ENCODE results near the gene SPPL3.
"Not testable (repeated sequence)": the region's sequence is repeated elsewhere in the genome, so short reads cannot be mapped to it uniquely, and the experiment has no call there.

SPPL3 gene

DNA sequence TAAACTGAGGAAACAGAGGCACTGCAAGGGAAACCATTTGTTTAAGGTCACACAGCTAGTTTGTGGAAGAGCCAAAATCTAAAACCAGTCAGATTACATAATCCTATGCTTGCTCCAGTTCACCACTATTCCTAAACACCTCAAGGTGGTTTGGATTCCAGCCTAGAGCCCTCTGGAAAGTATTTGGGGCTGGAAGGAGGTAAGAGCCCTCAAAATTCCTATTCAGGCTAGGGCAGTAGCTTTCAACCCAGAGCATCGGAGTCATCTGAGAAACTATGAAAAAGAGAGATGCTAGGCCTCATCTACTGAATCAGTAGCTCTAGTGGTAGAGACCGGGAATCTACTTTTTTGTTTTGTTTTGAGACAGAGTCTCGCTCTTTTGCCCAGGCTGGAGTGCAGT is 16.0 kb upstream of the SPPL3 start:
- DNase-seq (ENCODE audit: low spot score): no peak

DNA sequence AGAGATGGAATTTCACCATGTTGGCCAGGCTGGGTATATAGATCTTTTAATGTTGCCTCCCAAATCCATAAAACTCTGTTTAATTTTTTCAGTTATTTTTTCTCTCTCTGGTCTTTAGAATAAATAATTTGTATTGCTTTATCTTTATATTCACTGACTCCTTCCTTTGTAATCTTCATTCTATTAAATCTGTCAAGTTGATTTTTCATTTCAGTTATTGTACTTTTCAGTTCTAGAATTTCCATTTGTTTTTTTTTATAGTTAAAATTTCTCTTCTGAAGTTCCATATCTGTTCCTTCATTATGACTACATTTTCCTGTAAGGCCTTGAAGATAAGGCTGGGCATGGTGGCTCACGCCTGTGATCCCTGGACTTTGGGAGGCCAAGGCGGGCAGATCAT is 13.6 kb upstream of the SPPL3 start:
- no peak for DNase-seq (ENCODE audit: low spot score)

DNA sequence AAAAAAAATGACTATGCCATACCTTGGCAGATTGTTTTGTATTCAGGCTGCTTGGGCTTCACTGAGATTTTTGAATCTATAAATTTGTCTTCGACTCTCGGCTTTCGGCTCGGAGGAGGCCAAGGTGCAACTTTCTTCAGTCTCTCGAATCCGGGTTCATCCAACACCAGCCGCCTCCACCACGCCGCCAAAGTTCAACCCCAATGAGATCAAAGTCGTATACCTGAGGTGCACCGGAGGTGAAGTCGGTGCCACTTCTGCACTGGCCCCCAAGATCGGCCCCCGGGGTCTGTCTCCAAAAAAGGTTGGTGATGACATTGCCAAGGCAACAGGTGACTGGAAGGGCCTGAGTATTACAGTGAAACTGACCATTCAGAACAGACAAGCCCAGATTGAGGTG is 12.4 kb upstream of the SPPL3 start:
- no peak for DNase-seq (ENCODE audit: low spot score)

DNA sequence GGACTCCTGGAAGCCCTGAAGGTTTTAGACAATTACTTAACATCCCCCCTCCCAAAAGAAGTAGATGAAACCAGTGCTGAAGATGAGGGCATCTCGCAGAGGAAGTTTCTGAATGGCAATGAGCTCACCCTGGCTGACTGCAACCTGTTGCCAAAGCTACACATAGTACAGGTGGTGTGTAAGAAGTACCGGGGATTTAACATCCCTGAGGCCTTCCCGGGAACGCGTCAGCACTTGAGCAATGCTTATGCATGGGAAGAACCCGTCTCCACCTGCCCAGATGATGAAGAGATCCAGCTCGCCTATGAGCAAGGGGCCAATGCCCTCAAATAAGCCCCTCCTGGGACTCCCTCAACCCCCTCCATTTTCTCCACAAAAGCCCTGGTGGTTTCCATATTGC is 10.6 kb upstream of the SPPL3 start:
- no peak for DNase-seq (ENCODE audit: low spot score)

DNA sequence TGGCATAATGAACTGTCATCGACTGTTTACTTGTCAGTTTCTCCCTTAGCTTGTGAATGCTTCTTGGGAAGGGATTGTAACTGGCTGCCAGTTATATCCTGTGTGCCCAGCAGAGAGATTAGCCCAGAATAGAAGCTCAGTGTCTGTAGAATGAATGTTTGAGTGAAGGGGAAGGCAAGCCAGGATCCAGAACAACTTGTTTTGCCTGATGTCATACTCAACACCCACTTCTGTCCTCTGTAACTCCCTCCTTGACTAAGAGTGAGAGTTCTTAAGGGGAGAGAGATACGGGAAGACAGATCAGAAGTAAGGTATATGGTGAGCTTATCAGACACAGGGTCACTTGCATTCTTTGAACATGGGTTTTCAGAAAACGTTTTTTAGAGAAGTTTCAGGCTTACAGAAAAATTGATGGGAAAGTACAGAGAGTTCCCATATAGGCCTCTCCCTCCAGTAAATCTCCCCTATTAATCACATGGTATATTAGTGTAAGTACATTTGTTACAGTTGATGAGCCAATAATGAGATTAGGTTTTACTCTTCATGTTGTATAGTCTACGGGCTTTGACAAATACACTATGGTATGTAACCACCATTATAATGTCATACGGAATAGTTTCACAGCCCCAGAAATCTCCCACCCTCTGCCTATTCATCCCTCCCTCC is 5.6 kb upstream of the SPPL3 start:
- no peak for DNase-seq (ENCODE audit: low spot score)

DNA sequence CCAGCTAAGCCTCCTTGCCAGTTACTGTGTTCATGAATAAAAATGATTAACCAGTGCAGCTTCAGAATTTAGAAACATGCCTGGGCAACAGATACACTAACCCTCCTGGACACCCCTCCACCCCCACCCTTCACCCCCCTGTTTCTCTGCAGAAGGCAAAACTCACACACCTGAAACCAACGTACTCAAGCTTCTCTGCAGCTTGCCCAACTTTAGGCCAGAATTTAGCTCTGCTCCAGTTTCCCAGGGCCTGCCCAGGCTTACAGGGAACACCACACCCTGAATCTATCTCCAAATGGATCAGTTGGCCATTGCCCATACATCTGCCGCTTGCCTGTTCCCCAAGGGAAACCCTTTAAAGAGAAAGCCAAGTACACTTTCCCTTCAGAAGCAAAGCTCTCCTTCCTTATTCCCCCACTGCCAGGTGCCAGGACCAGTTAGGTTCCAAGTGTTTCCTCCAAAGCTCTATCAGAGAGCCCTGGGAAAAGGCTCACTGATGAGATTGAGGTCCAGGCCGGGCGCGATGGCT is 1.8 kb upstream of the SPPL3 start:
- no peak for DNase-seq (ENCODE audit: low spot score)

DNA sequence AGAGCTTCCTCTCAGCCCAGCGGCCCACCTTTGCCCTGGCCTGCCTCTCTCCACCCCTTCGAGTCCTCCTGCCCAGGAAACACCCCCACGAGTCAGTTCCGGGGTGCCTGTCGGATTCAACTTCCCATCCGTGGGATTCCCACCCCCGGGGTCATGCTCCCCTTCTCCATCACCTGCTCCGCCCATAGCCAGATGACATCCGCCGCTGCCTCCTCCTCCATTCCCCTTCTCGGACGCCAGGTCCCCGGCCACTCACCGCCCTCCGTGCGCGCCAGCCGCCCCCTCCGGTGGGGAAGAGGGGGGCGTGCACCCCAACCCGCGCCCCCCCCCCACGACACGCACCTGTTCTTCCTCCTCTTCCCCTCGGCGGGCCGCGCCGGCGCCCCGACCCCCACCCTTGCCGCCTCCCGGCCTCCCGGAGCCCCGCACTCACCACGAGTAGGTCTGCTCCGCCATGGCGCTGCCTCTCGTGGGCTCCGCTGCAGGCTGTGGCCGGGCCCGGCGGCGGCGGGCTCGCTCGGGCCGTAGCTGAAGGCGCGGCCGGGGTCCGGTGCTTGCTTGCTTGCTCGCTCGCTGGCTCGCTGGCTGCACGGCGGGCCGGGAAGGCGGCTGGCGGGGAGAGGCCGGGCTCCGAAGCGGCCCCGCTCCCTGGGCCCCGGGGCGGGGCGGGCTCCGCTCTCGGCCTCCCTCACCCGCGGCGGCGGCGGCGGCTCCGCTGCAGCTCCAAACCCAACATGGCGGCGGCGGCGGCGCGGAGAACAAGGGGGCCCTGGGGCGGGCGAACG is 554 bp downstream of the SPPL3 start:
- peak; percentile 54 for DNase-seq (ENCODE audit: low spot score)

DNA sequence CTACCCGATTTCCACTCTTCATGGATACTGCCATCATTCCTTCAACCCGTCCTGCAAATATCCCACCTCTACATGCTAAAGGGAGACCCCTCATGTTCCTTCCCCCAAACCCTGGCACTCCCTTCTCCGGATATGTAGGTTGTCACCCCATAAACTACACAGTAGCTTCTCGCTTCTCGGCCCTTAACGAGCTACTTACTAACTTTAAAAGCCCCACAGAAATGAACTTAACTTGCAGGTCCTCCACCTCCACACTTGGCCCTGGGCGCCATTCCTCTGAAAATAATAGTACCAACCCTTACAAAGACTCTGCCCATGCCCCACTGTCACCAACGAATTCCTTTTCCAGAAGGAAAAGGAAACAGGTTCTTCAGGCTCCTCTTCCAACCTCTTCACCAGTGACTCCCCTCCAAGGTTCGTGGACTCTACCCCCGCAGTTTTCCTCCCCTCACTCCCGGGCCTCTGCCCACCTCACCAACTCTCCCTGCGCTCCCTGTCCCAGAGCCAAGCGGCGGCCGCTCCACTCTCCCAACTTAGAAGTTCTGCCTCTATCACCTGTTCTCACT is 1.2 kb downstream of the SPPL3 start:
- DNase-seq (ENCODE audit: low spot score): peak; percentile 28

DNA sequence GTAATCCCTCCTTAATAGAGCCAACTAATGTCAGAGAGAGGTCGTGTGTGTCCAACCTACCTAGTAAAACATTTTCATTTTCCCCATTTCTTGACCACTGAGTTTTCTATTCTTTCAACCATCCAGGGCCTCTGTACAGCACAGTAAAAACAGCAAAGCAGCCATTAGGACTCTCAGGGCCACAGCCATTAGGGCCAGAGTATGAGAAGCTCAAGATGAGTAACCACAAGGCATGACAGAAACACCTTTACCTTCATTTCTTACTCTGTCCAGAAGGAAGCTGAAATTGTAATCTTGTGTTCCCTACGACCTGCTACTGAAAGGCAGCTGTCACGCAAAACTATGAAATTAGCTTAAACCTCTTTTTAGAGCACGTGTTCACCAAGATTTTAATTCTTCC is 2.3 kb downstream of the SPPL3 start:
- DNase-seq (ENCODE audit: low spot score): no peak

DNA sequence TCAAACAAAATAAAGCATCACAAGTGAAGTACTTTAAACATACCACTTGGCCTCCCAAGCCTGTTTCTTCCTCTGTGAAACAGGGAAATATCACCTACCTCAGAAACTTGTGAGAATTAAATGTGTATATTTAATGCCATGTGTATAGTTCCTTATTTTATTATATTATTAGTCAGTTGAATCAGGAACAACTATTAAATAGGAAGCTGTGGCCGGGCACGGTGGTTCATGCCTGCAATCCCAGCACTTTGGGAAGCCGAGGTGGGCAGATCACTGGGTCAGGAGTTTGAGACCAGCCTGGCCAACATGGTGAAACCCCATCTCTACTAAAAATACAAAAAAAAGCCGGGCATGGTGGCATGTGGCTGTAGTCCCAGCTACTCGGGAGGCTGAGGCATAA is 3.1 kb downstream of the SPPL3 start:
- not testable (repeated sequence) for DNase-seq (ENCODE audit: low spot score)

DNA sequence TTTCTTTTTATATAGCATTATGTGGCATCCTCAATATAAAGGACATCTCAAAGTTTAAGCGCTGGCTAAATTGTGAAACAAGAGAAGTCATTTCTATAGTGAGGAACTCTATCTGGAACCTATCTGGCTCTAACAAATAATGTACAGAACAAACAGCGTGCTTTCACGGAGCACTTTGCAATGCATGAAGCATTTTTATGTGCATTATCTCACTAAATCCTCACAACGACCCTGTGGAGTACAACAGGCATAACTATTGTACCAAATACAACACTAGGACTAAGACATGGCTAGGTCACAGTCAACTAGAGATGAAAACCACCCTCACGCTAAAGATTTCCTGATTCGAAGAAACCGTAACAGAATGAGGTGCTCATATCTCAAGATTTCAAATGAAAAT is 8.6 kb downstream of the SPPL3 start:
- no peak for DNase-seq (ENCODE audit: low spot score)

DNA sequence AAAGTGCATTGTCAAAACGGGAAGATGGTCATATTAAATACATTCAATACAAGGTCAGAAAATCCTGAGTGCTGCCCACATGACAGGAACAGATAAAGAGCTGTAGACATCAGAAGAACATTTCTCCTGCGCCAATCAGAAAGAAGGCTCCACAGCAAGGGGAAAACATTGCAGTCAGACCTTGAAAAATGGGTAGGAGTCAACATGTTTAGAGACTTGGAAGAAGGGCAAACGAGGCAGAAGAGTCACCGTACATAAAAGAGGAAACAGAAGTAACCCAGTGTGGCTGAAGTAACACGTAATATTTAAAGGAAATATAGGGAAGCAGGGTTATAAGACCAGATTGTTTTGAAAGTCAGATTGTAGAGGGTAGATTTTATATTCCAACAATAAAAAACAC is 11.9 kb downstream of the SPPL3 start:
- no peak for DNase-seq (ENCODE audit: low spot score)

DNA sequence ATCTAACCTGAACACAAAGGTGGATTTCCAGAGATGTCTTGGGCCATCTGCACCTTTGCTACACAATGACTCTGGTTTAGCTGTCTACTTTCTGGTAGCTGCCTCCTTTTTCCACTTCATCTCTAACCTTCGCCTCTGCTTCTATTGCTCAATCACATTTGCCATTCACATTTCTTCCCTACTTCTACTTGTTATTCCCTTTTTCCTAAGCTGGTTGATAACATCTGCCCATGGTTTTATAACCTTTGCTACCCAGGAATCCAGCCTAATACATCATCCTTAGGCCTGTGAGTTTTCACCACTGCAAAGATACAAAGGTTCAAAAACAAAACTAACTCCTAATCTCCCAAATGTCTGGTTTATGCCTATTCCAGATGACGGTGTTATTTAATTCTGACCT is 13.2 kb downstream of the SPPL3 start:
- no peak for DNase-seq (ENCODE audit: low spot score)

DNA sequence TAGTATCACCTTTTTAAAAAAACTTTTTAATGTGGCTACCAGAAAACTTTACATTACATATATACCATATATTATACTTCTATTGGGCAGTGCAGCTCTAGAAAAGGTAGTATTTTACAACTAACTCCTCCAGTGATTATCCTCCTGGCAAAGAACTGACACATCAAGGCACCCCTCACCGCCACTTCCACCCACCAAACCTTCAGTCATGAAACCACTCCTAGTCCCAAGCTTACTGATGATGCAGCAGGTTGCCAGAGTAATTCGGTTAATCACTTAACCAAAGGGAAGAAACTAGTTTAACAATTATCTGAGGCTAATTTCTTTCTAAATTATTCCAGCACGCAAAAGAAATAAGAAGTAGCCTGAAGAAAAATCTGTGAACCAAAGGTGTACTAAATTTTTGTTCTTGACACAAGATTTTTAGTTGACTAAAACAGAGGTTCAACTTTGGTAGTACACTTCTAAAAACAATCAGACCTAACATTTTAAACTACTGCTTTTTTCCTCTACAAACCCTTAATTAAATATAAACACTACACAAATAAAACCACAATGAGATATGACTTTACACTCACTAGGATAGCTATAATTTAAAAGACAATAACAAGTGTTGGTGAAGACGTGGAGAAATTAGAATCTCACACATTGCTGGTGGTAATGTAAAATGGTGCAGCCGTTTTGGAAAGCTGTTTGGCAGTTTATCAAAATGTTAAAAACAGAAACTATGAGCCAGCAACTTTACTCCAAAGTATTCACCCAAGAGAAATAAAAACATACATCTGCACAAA is 16.7 kb downstream of the SPPL3 start:
- DNase-seq (ENCODE audit: low spot score): no peak

DNA sequence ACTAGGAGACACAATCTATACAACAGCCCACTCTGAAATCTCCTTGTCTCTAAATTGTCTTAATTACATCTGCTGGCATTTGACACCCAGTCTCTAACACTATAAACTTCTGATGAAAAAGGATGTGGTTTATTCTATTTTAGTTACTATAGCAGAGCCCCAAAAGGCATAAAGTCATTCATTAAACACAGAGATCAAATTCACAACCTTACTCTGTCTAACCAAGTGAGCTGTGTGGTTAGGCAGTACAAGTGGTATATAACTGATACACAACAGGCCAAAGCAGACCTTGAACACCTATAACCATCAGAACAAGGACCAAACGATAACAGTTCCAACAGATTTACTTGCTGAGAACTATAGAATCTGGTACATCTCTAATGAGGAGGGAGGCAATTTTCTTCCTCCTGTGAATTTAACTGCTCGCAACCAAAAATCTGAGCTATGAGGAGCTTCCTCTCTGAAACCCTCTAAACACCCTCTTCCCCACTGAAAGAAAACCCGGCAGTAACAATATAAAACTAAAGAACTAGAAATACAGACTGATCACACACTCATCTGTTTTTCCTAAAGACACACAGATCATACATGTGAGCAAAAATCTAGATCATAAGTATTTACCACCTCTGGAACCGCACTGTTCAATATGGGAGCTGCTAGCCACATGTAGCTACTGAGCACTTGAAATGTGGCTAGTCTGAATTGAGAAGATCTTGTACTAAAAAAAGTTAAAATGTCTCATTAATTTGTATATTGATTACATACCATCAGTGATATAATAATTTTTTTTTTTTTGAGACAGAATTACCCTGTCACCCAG is 17.7 kb downstream of the SPPL3 start:
- peak; percentile 35 for DNase-seq (ENCODE audit: low spot score)

DNA sequence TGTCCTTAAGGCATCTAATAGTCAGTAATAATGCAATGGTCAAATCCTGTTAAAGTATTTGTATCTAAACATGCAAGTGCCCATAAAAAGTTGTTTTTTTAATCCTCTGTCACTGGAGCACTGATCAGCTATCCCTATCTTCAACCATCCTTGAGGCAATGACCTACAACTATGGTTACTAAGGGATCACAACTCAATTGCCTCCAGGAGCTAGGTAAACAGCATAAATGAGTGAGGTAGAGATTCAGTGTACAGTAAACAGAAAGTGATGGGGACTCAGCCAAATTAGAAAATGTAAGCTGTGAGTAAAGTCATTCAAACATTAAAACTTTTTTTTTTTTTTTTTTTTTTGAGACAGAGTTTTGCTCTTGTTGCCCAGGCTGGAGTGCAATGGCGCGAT is 18.6 kb downstream of the SPPL3 start:
- DNase-seq (ENCODE audit: low spot score): no peak

DNA sequence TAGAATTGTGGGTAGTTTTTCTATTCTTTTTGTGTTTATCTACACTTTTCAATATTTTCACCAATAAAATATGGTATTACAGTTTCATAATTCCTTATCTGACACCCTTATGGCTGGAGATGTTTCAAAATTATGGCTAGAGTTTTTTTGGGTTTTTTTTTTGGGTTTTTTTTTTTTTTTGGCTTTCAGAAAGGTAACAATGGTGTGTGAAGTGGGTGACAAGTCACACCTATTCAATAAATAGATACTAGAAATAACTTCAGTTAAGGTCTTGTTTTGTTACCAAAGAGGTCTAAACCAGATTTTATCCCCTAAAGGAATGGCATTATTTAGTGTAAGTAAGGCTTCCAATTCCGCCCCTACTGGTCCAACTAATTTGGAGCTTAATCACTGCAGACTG is 19.5 kb downstream of the SPPL3 start:
- DNase-seq (ENCODE audit: low spot score): no peak

DNA sequence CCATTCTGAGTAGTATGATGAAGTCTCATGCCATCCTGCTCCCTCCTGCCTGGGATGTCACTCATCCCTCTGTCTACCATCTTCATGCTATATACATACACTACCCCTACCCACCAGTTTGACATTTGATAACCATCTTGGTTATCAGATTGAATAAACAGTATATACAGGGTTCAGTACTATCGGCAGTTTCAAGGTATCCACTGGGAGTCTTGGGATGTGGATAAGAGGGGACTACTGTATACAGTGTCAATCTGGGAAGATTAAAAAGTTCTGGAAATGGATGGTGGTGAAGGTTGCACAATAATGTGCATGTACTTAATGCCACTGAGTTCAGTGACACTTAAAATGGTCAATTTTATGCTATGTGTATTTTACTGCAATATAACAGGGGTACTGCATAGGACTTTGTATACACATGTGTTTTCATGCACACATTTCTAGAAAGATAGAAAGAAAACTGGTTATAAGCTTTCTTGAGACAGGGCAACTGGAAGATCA is 22.1 kb downstream of the SPPL3 start:
- DNase-seq (ENCODE audit: low spot score): no peak

DNA sequence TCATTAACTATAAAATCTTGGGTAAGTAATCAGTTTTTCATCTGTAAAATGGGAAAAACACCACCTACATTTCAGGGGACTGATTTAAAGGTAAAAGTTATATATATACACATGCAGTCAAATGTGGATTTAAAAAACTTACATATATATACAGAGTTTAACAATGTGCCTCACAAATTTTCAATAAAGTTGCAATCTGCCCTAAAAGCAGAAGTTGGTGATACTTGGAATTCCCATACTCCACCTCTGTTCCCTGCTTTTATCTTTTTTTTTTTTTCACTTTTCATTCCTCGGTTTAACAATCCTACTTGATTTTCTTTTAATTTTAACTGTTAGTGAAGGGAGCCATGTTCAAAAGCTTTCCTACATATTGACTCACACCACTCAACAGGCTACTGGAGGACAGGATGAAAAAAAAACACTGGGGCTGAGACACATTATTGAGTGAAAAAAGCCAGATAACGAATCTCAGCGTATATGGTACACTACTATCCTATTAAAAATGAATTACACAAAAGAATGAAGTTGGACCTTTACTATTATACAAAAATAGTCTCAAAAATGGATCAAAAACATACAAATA is 24.3 kb downstream of the SPPL3 start:
- no peak for DNase-seq (ENCODE audit: low spot score)

DNA sequence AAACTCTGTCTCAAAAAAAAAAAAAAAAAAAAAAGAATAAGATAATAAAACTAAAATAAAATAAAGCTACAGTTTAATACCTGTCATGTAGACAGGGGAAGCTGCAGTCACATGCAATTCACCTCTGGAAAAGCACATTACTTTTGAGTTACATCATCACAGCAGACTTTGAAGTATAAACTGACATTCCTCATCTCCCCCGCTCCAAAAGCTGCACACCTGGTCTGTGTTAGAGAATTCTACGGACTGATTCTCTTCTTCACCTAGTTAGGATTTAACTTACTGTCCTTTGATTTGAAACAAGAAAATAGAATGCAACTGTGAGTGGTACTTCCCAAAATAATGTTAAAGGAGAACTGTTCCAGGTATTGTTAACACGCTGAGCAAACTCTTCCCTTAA is 25.1 kb downstream of the SPPL3 start:
- DNase-seq (ENCODE audit: low spot score): no peak
